ENCODE data around the gene EFCAB12.
A peak's percentile ranks its signal among the peaks of the same experiment; 100 is the strongest.

Gene EFCAB12

GRCh38 chr3:129432036-129432435 lies 3.6 kb upstream of the EFCAB12 start:
- TF ChIP-seq CTCF (conservative IDR thresholded peaks at IDR 0.05; ENCODE audit: low read depth, low read length), result no peak
- no peak for DNase-seq (ENCODE audit: low read depth)
- H3K4me3 ChIP-seq (ENCODE audit: low read depth, low read length), result no peak overlapping the region

GRCh38 chr3:129429602-129430001 lies 1.2 kb upstream of the EFCAB12 start:
- DNase-seq (ENCODE audit: low read depth), result no peak
- H3K4me3 ChIP-seq (ENCODE audit: low read depth, low read length), result no peak overlapping the region
- no peak for TF ChIP-seq CTCF (conservative IDR thresholded peaks at IDR 0.05; ENCODE audit: low read depth, low read length)

- DNase-seq (ENCODE audit: low read depth), result peak; percentile 8
- no peak overlapping the region for H3K4me3 ChIP-seq (ENCODE audit: low read depth, low read length)
- no peak for TF ChIP-seq CTCF (conservative IDR thresholded peaks at IDR 0.05; ENCODE audit: low read depth, low read length)
These were observed 630 bp upstream of the EFCAB12 start for GRCh38 chr3:129429080-129429451.

GRCh38 chr3:129428007-129428375 lies 445 bp downstream of the EFCAB12 start:
- peak; percentile 41 for DNase-seq (ENCODE audit: low read depth)
- no peak for TF ChIP-seq CTCF (conservative IDR thresholded peaks at IDR 0.05; ENCODE audit: low read depth, low read length)
- peak overlapping the region; percentile 66 for H3K4me3 ChIP-seq (ENCODE audit: low read depth, low read length)

GRCh38 chr3:129425619-129426018 lies 2.8 kb downstream of the EFCAB12 start:
- no peak for TF ChIP-seq CTCF (conservative IDR thresholded peaks at IDR 0.05; ENCODE audit: low read depth, low read length)
- no peak for DNase-seq (ENCODE audit: low read depth)
- no peak overlapping the region for H3K4me3 ChIP-seq (ENCODE audit: low read depth, low read length)

- no peak for DNase-seq (ENCODE audit: low read depth)
- no peak for TF ChIP-seq CTCF (conservative IDR thresholded peaks at IDR 0.05; ENCODE audit: low read depth, low read length)
- no peak overlapping the region for H3K4me3 ChIP-seq (ENCODE audit: low read depth, low read length)
These were observed 3.2 kb downstream of the EFCAB12 start for GRCh38 chr3:129425213-129425612.

- DNase-seq (ENCODE audit: low read depth), result peak; percentile 73
- no peak for TF ChIP-seq CTCF (conservative IDR thresholded peaks at IDR 0.05; ENCODE audit: low read depth, low read length)
- H3K4me3 ChIP-seq (ENCODE audit: low read depth, low read length), result no peak overlapping the region
These were observed 4.1 kb downstream of the EFCAB12 start for GRCh38 chr3:129424185-129424841.

Data from choroid plexus epithelial cell (primary cell).